K562 (cell line): ENCODE measurements around the gene UBE2L5. TPM values are rescaled to one million over a fixed set of nuclear protein-coding genes. Genes with fewer than 3 reads are reported as not detected.

Source experiments
- CEBPB ChIP-seq: fragments of 450-650 bp; IDR thresholded peaks from 2 replicates; pipeline ENCODE4 v1.6.1; 2016; ENCODE audit warnings: missing genetic modification characterization, missing compliant biosample characterization
- DMBX1 ChIP-seq: fragments of 250-450 bp; sonication (Bioruptor Pico); IDR thresholded peaks from 2 replicates; pipeline ENCODE4 v1.8.0; 2022; ENCODE audit warnings: inconsistent platforms, mild to moderate bottlenecking, moderate library complexity, borderline replicate concordance
- DPF2 ChIP-seq: fragments of 450-650 bp; IDR thresholded peaks from 2 replicates; pipeline ENCODE4 v1.6.1; 2016
- GTF2B ChIP-seq: IDR thresholded peaks from 2 replicates; pipeline ENCODE4 v1.6.1; 2011; ENCODE audit not compliant: insufficient read length; ENCODE audit errors: extremely low read depth
- HDAC1 ChIP-seq, 2 experiments: fragments of 450-650 bp; IDR thresholded peaks; 2 replicates each; pipeline ENCODE4 v1.6.1; 2016 to 2017; ENCODE audit warnings: inconsistent platforms in 1 of 2, mild to moderate bottlenecking in 1 of 2, moderate library complexity in 1 of 2
- JUNB ChIP-seq: fragments of 450-650 bp; formaldehyde crosslinking; conservative IDR thresholded peaks from 2 replicates; pipeline ENCODE4 v1.4.0; 2020; ENCODE audit warnings: mild to moderate bottlenecking
- MITF ChIP-seq: IDR thresholded peaks from 2 replicates; pipeline ENCODE4 v1.6.1; 2014; ENCODE audit warnings: antibody characterized with exemption
- NCOR1 ChIP-seq: fragments of 450-650 bp; IDR thresholded peaks from 2 replicates; pipeline ENCODE4 v1.6.1; 2016; ENCODE audit warnings: mild to moderate bottlenecking, moderate library complexity
- PTBP1 ChIP-seq: fragments of 200-400 bp; formaldehyde crosslinking; IDR thresholded peaks from 2 replicates; pipeline ENCODE4 v1.6.1; 2017; ENCODE audit warnings: low read depth, low read length
- SMARCE1 ChIP-seq: fragments of 450-650 bp; IDR thresholded peaks from 2 replicates; pipeline ENCODE4 v1.7.1; 2016; ENCODE audit warnings: mild to moderate bottlenecking
- SNIP1 ChIP-seq: fragments of 450-650 bp; IDR thresholded peaks from 2 replicates; pipeline ENCODE4 v1.7.1; 2017; ENCODE audit warnings: low read depth, mild to moderate bottlenecking
- SUPT5H ChIP-seq: fragments of 450-650 bp; IDR thresholded peaks from 2 replicates; pipeline ENCODE4 v1.6.1; 2016
- TBP ChIP-seq: optimal IDR thresholded peaks from 2 replicates; pipeline ENCODE3; 2011; ENCODE audit warnings: low read depth, low read length, improper control_type of control experiment
- ZNF121 ChIP-seq: sonication (generic); formaldehyde crosslinking; conservative IDR thresholded peaks from 2 replicates; pipeline ENCODE4 v1.8.0; 2022; ENCODE audit warnings: missing genetic modification reagents
- ZNF384 ChIP-seq: IDR thresholded peaks from 2 replicates; pipeline ENCODE4 v1.6.1; 2012; ENCODE audit warnings: low read depth, low read length, improper control_type of control experiment
- ZNF785 ChIP-seq: fragments of 250-450 bp; sonication (Bioruptor Pico); IDR thresholded peaks from 2 replicates; pipeline ENCODE4 v1.4.0; 2020; ENCODE audit warnings: mild to moderate bottlenecking
- polyA plus RNA-seq, 8 experiments: library from polyadenylated mRNA; depleted of rRNA in 4 of 8; stranded (reverse) in 5 of 8; unstranded in 3 of 8; fragments of >200 nt; fragmentation: Nextera tagmentation in 2 of 8; fragmentation: Illumina TruSeq in 1 of 8; extraction: Ambion mirVana in 2 of 8; extraction: Trizol in 1 of 8; gene quantifications; 2 replicates each; pipeline versions ENCODE4 v1.2.1 to v1.2.3, GENCODE V29; 2011 to 2014; ENCODE audit warnings: inconsistent platforms in 1 of 8, missing spikeins in 1 of 8
- total RNA-seq, 7 experiments: library from RNA; depleted of rRNA in 6 of 7; stranded (reverse); fragments of >200 nt in 6 of 7; fragmentation: Illumina TruSeq in 2 of 7; extraction: Trizol in 2 of 7; gene quantifications; 2 replicates each; pipeline versions ENCODE4 v1.2.1 to v1.2.3, GENCODE V29; 2011 to 2021; ENCODE audit warnings: low replicate concordance in 1 of 7

The UBE2L5 gene
- total and polyA plus RNA-seq, 9 of the 15 experiments (the other 6 are each of a cell fraction or from before 2014, with no cell fraction given) = 0.22 to 1.5 (median 0.86) TPM; not detected in 6

GRCh38 chr13:30466841-30467252, 44.6 kb downstream of the UBE2L5 start (continued):
- no peak for TF ChIP-seq JUNB
- peak; percentile 34 for TF ChIP-seq TBP
- no peak for TF ChIP-seq CEBPB
- peak; percentile 11; the same call in 1 of the 2 replicates for TF ChIP-seq SMARCE1
- no peak for TF ChIP-seq ZNF121 (CRISPR knock-in tag)
- no peak for TF ChIP-seq SNIP1
- TF ChIP-seq DMBX1 (CRISPR knock-in tag) = no peak
- no peak for TF ChIP-seq GTF2B
- TF ChIP-seq MITF = no peak
- TF ChIP-seq PTBP1 = no peak
- TF ChIP-seq SUPT5H = 0 out of 2 replicates have a peak, but pooled peaks have one; percentile 12
- TF ChIP-seq HDAC1 (IDR thresholded peaks at IDR 0.05) = 0 out of 4 replicates have a peak, but pooled peaks of 1 of the 2 experiments have one; percentile 16
- TF ChIP-seq NCOR1 = 0 out of 2 replicates have a peak, but pooled peaks have one; percentile 8
- TF ChIP-seq ZNF785 = no peak
- peak; percentile 39; the same call in 1 of the 2 replicates for TF ChIP-seq ZNF384
- TF ChIP-seq DPF2 = 0 out of 2 replicates have a peak, but pooled peaks have one; percentile 10
